Measurements from ENCODE around the gene ZGLP1.

- TF ChIP-seq, protein P1, sequence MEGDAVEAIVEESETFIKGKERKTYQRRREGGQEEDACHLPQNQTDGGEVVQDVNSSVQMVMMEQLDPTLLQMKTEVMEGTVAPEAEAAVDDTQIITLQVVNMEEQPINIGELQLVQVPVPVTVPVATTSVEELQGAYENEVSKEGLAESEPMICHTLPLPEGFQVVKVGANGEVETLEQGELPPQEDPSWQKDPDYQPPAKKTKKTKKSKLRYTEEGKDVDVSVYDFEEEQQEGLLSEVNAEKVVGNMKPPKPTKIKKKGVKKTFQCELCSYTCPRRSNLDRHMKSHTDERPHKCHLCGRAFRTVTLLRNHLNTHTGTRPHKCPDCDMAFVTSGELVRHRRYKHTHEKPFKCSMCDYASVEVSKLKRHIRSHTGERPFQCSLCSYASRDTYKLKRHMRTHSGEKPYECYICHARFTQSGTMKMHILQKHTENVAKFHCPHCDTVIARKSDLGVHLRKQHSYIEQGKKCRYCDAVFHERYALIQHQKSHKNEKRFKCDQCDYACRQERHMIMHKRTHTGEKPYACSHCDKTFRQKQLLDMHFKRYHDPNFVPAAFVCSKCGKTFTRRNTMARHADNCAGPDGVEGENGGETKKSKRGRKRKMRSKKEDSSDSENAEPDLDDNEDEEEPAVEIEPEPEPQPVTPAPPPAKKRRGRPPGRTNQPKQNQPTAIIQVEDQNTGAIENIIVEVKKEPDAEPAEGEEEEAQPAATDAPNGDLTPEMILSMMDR (IDR thresholded peaks at IDR 0.05; ENCODE audit: low read depth, low read length, poor library complexity, severe bottlenecking) = no peak
- no peak for TF ChIP-seq EZH2phosphoT487 (IDR thresholded peaks at IDR 0.05; ENCODE audit: borderline replicate concordance, low read length)
Measured at GRCh38 chr19:10327793-10328192, 18.2 kb upstream of the ZGLP1 start.
